Endothelial cell of umbilical vein (primary cell): ENCODE results near the gene SLCO2A1. TPM values are rescaled to one million over a fixed set of nuclear protein-coding genes. Genes with fewer than 3 reads are reported as not detected.

ENCODE experiments used
- BruUV-seq: library from RNA; stranded (reverse); fragments of 400-500 nt; replicated peaks from 2 replicates; lab custom pipeline; 2021; lab: Mats Ljungman, UMichigan
- CTCF ChIA-PET: fragments of 300-600, 350-600 bp; sonication (Branson Sonifier 250); formaldehyde crosslinking; loops from one replicate; lab custom pipeline; 2021; ENCODE audit warnings: antibody characterized with exemption, inconsistent platforms; lab: Charles Lee
- POLR2A ChIA-PET: fragments of 300-600, 350-600 bp; sonication (Branson Sonifier 250); formaldehyde crosslinking; loops from one replicate; lab custom pipeline; 2021; ENCODE audit warnings: antibody characterized with exemption, inconsistent platforms; lab: Charles Lee
- DNase-seq: peaks from one replicate; pipeline ENCODE4 v3.0.0-alpha.2; 2011; ENCODE audit warnings: low read depth, low spot score
- FAIRE-seq: peaks from 2 replicates; lab custom pipeline; 2011; peaks lifted over from hg19 to GRCh38; lab: Jason Lieb, UNC
- H2AFZ ChIP-seq: 2 replicates; pipeline ENCODE4 v1.6.0; 2012; ENCODE audit warnings: low read depth, low read length, control low read depth, inconsistent platforms
- H3K27ac ChIP-seq: 2 replicates; pipeline ENCODE4 v1.5.1; 2011; ENCODE audit warnings: low read depth, mild to moderate bottlenecking, control low read depth, low read length, moderate library complexity; ENCODE audit not compliant: insufficient read depth
- H3K27me3 ChIP-seq, 2 experiments: 2 replicates each; pipeline versions ENCODE4 v1.6.0 to v1.6.1; 2011; ENCODE audit warnings: low read length in 2 of 2, mixed read lengths in 1 of 2; ENCODE audit not compliant: control insufficient read depth in 2 of 2, insufficient read depth in 2 of 2
- H3K36me3 ChIP-seq, 2 experiments: 2 replicates in 1 of 2; 3 replicates in 1 of 2; pipeline ENCODE4 v1.5.1; 2011; ENCODE audit warnings: low read length in 2 of 2, mild to moderate bottlenecking in 1 of 2, moderate library complexity in 1 of 2; ENCODE audit not compliant: control insufficient read depth in 2 of 2, insufficient read depth in 2 of 2; ENCODE audit errors: extremely low read depth in 1 of 2
- H3K4me1 ChIP-seq: 3 replicates; pipeline ENCODE4 v1.5.1; 2011; ENCODE audit warnings: mild to moderate bottlenecking, low read length; ENCODE audit not compliant: control insufficient read depth, insufficient read depth; ENCODE audit errors: extremely low read depth
- H3K4me2 ChIP-seq: 2 replicates; pipeline ENCODE4 v1.6.1; 2011; ENCODE audit warnings: low read length, control low read depth, mixed read lengths; ENCODE audit not compliant: insufficient read depth
- H3K4me3 ChIP-seq, 3 experiments: fragments of 200-600 bp in 1 of 3; sonication (generic), shearing (Covaris generic) in 1 of 3; replicated peaks in 1 of 3; 2 replicates each; pipeline ENCODE4 v1.5.1; 2011 to 2016; ENCODE audit warnings: control low read depth in 3 of 3, low read length in 3 of 3, mild to moderate bottlenecking in 2 of 3, inconsistent platforms in 1 of 3, low read depth in 1 of 3, moderate library complexity in 1 of 3; ENCODE audit not compliant: insufficient read depth in 1 of 3
- H3K79me2 ChIP-seq: 2 replicates; pipeline ENCODE4 v1.6.0; 2012; ENCODE audit warnings: low read length, inconsistent platforms; ENCODE audit not compliant: control insufficient read depth, insufficient read depth
- H3K9ac ChIP-seq: replicated peaks from 2 replicates; pipeline ENCODE3; 2011; ENCODE audit warnings: low read length, control low read depth; ENCODE audit not compliant: insufficient read depth; ENCODE audit errors: extremely low read depth
- H3K9me1 ChIP-seq: replicated peaks from 3 replicates; pipeline ENCODE4 v1.6.0; 2011; ENCODE audit warnings: mild to moderate bottlenecking, low read length; ENCODE audit not compliant: control insufficient read depth, insufficient read depth; ENCODE audit errors: extremely low read depth
- H3K9me3 ChIP-seq: replicated peaks from 2 replicates; pipeline ENCODE4 v1.5.1; 2012; ENCODE audit warnings: low read length, inconsistent platforms; ENCODE audit not compliant: control insufficient read depth, insufficient read depth
- H4K20me1 ChIP-seq: replicated peaks from 2 replicates; pipeline ENCODE3; 2011; ENCODE audit warnings: mild to moderate bottlenecking, low read length; ENCODE audit not compliant: control insufficient read depth, insufficient read depth; ENCODE audit errors: extremely low read depth
- EZH2 ChIP-seq: IDR thresholded peaks from 2 replicates; pipeline ENCODE4 v1.6.1; 2012; ENCODE audit warnings: borderline replicate concordance, low read depth, mild to moderate bottlenecking, moderate library complexity, low read length, inconsistent platforms; ENCODE audit not compliant: severe bottlenecking
- FOS ChIP-seq: IDR thresholded peaks from 2 replicates; pipeline ENCODE4 v1.6.1; 2011; ENCODE audit warnings: mild to moderate bottlenecking, low read length, moderate library complexity, borderline replicate concordance; ENCODE audit not compliant: insufficient read depth
- GATA2 ChIP-seq: IDR thresholded peaks from 2 replicates; pipeline ENCODE4 v1.7.0; 2011; ENCODE audit warnings: low read depth, mild to moderate bottlenecking, moderate library complexity, mixed read lengths, low read length; ENCODE audit not compliant: insufficient read length, insufficient read depth
- JUN ChIP-seq: IDR thresholded peaks from 2 replicates; pipeline ENCODE4 v1.6.1; 2011; ENCODE audit warnings: borderline replicate concordance, low read depth; ENCODE audit not compliant: insufficient read length, insufficient read depth
- MAX ChIP-seq: IDR thresholded peaks from 2 replicates; pipeline ENCODE4 v1.6.1; 2011; ENCODE audit not compliant: insufficient read depth, insufficient read length
- MYC ChIP-seq: IDR thresholded peaks from one replicate; pipeline ENCODE4 v1.6.1; 2011; ENCODE audit warnings: mild to moderate bottlenecking, low read depth, low read length
- POLR2A ChIP-seq: IDR thresholded peaks from 2 replicates; pipeline ENCODE4 v1.6.1; 2012; ENCODE audit warnings: low read depth, mild to moderate bottlenecking, control low read depth, low read length
- POLR2AphosphoS5 ChIP-seq: IDR thresholded peaks from 2 replicates; pipeline ENCODE4 v1.6.1; 2012; ENCODE audit warnings: low read depth, mild to moderate bottlenecking, control low read depth, low read length, moderate library complexity; ENCODE audit not compliant: insufficient read depth
- dilution Hi-C: fragments of 300-500 bp; cut with MboI; formaldehyde crosslinking; loops from one replicate; pipeline ENCODE4 v1.15.0; 2019; ENCODE audit warnings: low sequenced_read_pairs; ENCODE audit not compliant: extremely low pct_ligation_motif_present
- intact Hi-C: fragments of 100-400 bp; cut with micrococcal nuclease; formaldehyde crosslinking; loops from one replicate; pipeline ENCODE4 v1.10.0; 2022
- polyA plus RNA-seq, 4 experiments: library from polyadenylated mRNA; depleted of rRNA in 3 of 4; stranded (reverse) in 3 of 4; unstranded in 1 of 4; fragments of >200 nt; gene quantifications; 2 replicates each; pipeline versions ENCODE4 v1.2.1 to v1.2.3, GENCODE V29; 2011 to 2012; ENCODE audit warnings: missing spikeins in 1 of 4
- total RNA-seq: library from RNA; stranded (reverse); gene quantifications from 2 replicates; pipeline ENCODE4 v1.2.3, GENCODE V29; 2021
- TF ChIP-seq, protein P1 (sequence below), 2 donors: IDR thresholded peaks; 1 replicate in 1 of 2; 2 replicates in 1 of 2; pipeline ENCODE4 v1.5.1; 2011; ENCODE audit warnings: low read length in 2 of 2, mild to moderate bottlenecking in 2 of 2, moderate library complexity in 2 of 2, control low read depth in 1 of 2, inconsistent platforms in 1 of 2, low read depth in 1 of 2; ENCODE audit not compliant: insufficient read depth in 1 of 2; ENCODE audit errors: extremely low read depth in 1 of 2

The SLCO2A1 gene
- total and polyA plus RNA-seq, 2 donors (not counting 3 experiments of a cell fraction or from before 2014, with no cell fraction given), result 1.4 to 11.9 TPM

DNA sequence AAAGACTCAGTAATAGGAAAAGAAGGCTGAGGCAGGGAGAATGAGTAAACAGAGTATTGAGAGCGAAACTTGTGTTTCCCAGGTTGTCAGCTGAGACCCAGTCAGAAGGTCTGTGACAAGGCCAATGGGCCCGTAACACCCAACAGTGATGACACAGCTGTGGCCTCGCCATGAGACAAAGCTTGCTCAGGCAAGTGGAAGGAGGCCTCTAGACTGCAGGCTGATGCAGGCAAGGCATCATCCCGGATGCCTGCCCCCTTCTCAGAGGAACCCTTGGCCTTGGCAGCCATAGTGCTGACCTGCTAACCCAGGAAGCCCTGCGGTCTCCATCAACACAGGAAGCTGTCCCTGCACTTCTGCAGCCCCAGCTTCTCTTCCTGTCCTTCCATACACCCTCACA is 149.4 kb downstream of the SLCO2A1 start:
- Histone ChIP-seq H3K36me3 (no peaks in the 10 kb centered on the region), H3K79me2 (no peaks in the 10 kb centered on the region), H3K4me2 (no peak overlapping the region), H3K4me1 (peaks cover under 1% of the 10 kb centered on the region), H3K4me3 (no peak overlapping the region), H3K27me3 (peaks cover 0 to 2% of the 10 kb centered on the region in 2 experiments), H3K9me1 (no peaks in the 10 kb centered on the region), H3K9me3 (no peaks in the 10 kb centered on the region), H2AFZ (no peak overlapping the region), H3K27ac (no peak overlapping the region), H4K20me1 (no peaks in the 10 kb centered on the region), H3K9ac (no peak overlapping the region)
- dilution Hi-C loops, result no loop called here
- FAIRE-seq, result no peak
- ChIA-PET POLR2A (no interaction called here), CTCF (interaction anchor here (0.5 to 1.0 kb wide), 2 partner anchors 11 to 76 kb away, joined by 3 read pairs; no protein-coding TSS in a partner anchor)
- no peak for DNase-seq
- intact Hi-C loops, result no loop called here
- TF ChIP-seq JUN, result no peak
- TF ChIP-seq POLR2A, result no peak
- no peak for TF ChIP-seq GATA2
- TF ChIP-seq MAX, result no peak
- TF ChIP-seq, protein P1, sequence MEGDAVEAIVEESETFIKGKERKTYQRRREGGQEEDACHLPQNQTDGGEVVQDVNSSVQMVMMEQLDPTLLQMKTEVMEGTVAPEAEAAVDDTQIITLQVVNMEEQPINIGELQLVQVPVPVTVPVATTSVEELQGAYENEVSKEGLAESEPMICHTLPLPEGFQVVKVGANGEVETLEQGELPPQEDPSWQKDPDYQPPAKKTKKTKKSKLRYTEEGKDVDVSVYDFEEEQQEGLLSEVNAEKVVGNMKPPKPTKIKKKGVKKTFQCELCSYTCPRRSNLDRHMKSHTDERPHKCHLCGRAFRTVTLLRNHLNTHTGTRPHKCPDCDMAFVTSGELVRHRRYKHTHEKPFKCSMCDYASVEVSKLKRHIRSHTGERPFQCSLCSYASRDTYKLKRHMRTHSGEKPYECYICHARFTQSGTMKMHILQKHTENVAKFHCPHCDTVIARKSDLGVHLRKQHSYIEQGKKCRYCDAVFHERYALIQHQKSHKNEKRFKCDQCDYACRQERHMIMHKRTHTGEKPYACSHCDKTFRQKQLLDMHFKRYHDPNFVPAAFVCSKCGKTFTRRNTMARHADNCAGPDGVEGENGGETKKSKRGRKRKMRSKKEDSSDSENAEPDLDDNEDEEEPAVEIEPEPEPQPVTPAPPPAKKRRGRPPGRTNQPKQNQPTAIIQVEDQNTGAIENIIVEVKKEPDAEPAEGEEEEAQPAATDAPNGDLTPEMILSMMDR (IDR thresholded peaks at IDR 0.05; ENCODE audit: extremely low read depth in 1 of 2, insufficient read depth in 1 of 2, low read depth in 1 of 2, low read length in 2 of 2), result no peak
- TF ChIP-seq MYC, result no peak
- TF ChIP-seq FOS, result no peak
- TF ChIP-seq EZH2, result no peak
- TF ChIP-seq POLR2AphosphoS5, result no peak
- no TSS peak for BruUV-seq
